GM12878 (cell line): ENCODE results near the gene MYLIP. TPM values are rescaled to one million over a fixed set of nuclear protein-coding genes. Genes with fewer than 3 reads are reported as not detected.
A peak's percentile ranks its signal among the peaks of the same experiment; 100 is the strongest.

Source experiments
- ATAC-seq: fragments of 200-7000 bp; cut with Tn5 transposase; 3 replicates; pipeline ENCODE4 v1.9.1; 2020; ENCODE audit warnings: mild to moderate bottlenecking, moderate library complexity
- BruUV-seq: library from RNA; stranded (reverse); fragments of 400-500 nt; replicated peaks from 2 replicates; lab custom pipeline; 2021; lab: Mats Ljungman, UMichigan
- CTCF ChIA-PET: fragments of 300-600 bp; sonication (Branson Sonifier 250); formaldehyde crosslinking; extraction: SDS; loops from one replicate; lab custom pipeline; 2021; ENCODE audit warnings: inconsistent platforms; lab: Yijun Ruan, JAX
- POLR2A ChIA-PET: fragments of 350-600 bp; formaldehyde crosslinking; extraction: SDS; loops from one replicate; lab custom pipeline; 2021; ENCODE audit warnings: inconsistent platforms; lab: Charles Lee
- RAD21 ChIA-PET: fragments of 300-600 bp; sonication (Branson Sonifier 250); formaldehyde crosslinking; loops from one replicate; lab custom pipeline; 2023; ENCODE audit warnings: antibody characterized with exemption; ENCODE audit not compliant: unreplicated experiment; lab: Charles Lee
- SMC1A ChIA-PET: fragments of 300-600 bp; sonication (Branson Sonifier 250); formaldehyde crosslinking; loops from one replicate; lab custom pipeline; 2023; ENCODE audit not compliant: unreplicated experiment, uncharacterized antibody; lab: Charles Lee
- DNase-seq: peaks from one replicate; pipeline ENCODE4 v3.0.0-alpha.2; 2011; ENCODE audit warnings: low read depth, low spot score
- FAIRE-seq: peaks from 3 replicates; lab custom pipeline; 2011; peaks lifted over from hg19 to GRCh38; lab: Jason Lieb, UNC
- H2AFZ ChIP-seq: 2 replicates; pipeline ENCODE4 v1.6.0; 2011; ENCODE audit warnings: low read depth, low read length, control low read depth; ENCODE audit not compliant: control insufficient read depth
- H3K27ac ChIP-seq: 2 replicates; pipeline ENCODE4 v1.5.1; 2011; ENCODE audit warnings: control low read depth; ENCODE audit not compliant: control insufficient read depth, insufficient read depth
- H3K27me3 ChIP-seq, 2 experiments: replicated peaks in 1 of 2; 2 replicates each; pipeline versions ENCODE4 v1.6.0 to v1.6.1; 2011; ENCODE audit warnings: low read length in 1 of 2; ENCODE audit not compliant: control insufficient read depth in 2 of 2, insufficient read depth in 2 of 2
- H3K36me3 ChIP-seq, 2 experiments: 2 replicates each; pipeline ENCODE4 v1.5.1; 2011; ENCODE audit warnings: low read length in 1 of 2; ENCODE audit not compliant: control insufficient read depth in 2 of 2, insufficient read depth in 2 of 2
- H3K4me1 ChIP-seq: 2 replicates; pipeline ENCODE4 v1.6.1; 2011; ENCODE audit warnings: mild to moderate bottlenecking, low read length, moderate library complexity, mixed read lengths; ENCODE audit not compliant: control insufficient read depth, insufficient read depth
- H3K4me2 ChIP-seq: 2 replicates; pipeline ENCODE4 v1.6.0; 2011; ENCODE audit warnings: control low read depth; ENCODE audit not compliant: control insufficient read depth, insufficient read depth
- H3K4me3 ChIP-seq: fragments of 200-600 bp; sonication (generic); 2 replicates; pipeline ENCODE4 v1.5.1; 2016
- H3K79me2 ChIP-seq: 2 replicates; pipeline ENCODE4 v1.6.0; 2011; ENCODE audit warnings: low read length; ENCODE audit not compliant: control insufficient read depth, insufficient read depth
- H3K9ac ChIP-seq: 2 replicates; pipeline ENCODE4 v1.8.0; 2011; ENCODE audit warnings: low read length, control low read depth, mixed read lengths; ENCODE audit not compliant: control insufficient read depth, insufficient read depth
- H3K9me3 ChIP-seq: replicated peaks from 3 replicates; pipeline ENCODE4 v1.5.1; 2011; ENCODE audit warnings: mild to moderate bottlenecking, low read length; ENCODE audit not compliant: control insufficient read depth, insufficient read depth
- H4K20me1 ChIP-seq: 2 replicates; pipeline ENCODE4 v1.6.0; 2011; ENCODE audit not compliant: control insufficient read depth, insufficient read depth
- ATF3 ChIP-seq: IDR thresholded peaks from 2 replicates; pipeline ENCODE4 v1.6.1; 2011; ENCODE audit warnings: low read depth, mild to moderate bottlenecking, low read length, moderate library complexity, borderline replicate concordance; ENCODE audit errors: extremely low read depth
- CHD4 ChIP-seq: fragments of 200-600 bp; sonication (generic); IDR thresholded peaks from 2 replicates; pipeline ENCODE4 v1.6.1; 2016; ENCODE audit warnings: mild to moderate bottlenecking
- CREM ChIP-seq: IDR thresholded peaks from 2 replicates; pipeline ENCODE4 v1.6.1; 2014; ENCODE audit warnings: antibody characterized with exemption, low read depth
- MTA2 ChIP-seq: fragments of 450-650 bp; IDR thresholded peaks from 2 replicates; pipeline ENCODE4 v1.6.1; 2016; ENCODE audit warnings: low read depth, mild to moderate bottlenecking, moderate library complexity
- PKNOX1 ChIP-seq: fragments of 450-650 bp; IDR thresholded peaks from 2 replicates; pipeline ENCODE4 v1.6.1; 2016; ENCODE audit warnings: mild to moderate bottlenecking
- TARDBP ChIP-seq: IDR thresholded peaks from 2 replicates; pipeline ENCODE4 v1.6.1; 2016; ENCODE audit warnings: borderline replicate concordance
- ZBTB33 ChIP-seq: fragments of 450-650 bp; IDR thresholded peaks from 2 replicates; pipeline ENCODE4 v1.6.1; 2017; ENCODE audit warnings: mild to moderate bottlenecking
- WGBS: methylation state at CpG from one replicate; pipeline ENCODE4 v1.1.6; 2016; ENCODE audit warnings: low lambda C conversion rate; ENCODE audit not compliant: insufficient replicate concordance, insufficient coverage; ENCODE audit errors: missing lambda C conversion rate; 5-methylcytosine and 5-hydroxymethylcytosine counted together
- in situ Hi-C: fragments of 300-500 bp; cut with MboI; formaldehyde crosslinking; loops from 9 replicates; pipeline ENCODE4 v1.14.3; 2018; ENCODE audit warnings: mixed read lengths
- intact Hi-C: fragments of 100-400 bp; cut with micrococcal nuclease; formaldehyde crosslinking; loops from one replicate; pipeline ENCODE4 v1.14.2; 2022; ENCODE audit not compliant: unreplicated experiment
- polyA plus RNA-seq, 11 experiments: library from polyadenylated mRNA; depleted of rRNA in 4 of 11; unstranded in 6 of 11; stranded (reverse) in 5 of 11; fragments of >200 nt; fragmentation: Nextera tagmentation in 4 of 11; fragmentation: Illumina TruSeq in 1 of 11; extraction: Ambion mirVana in 4 of 11; extraction: Trizol in 1 of 11; gene quantifications; 1 replicate in 1 of 11; 2 replicates in 10 of 11; pipeline versions ENCODE4 v1.2.1 to v1.2.3, GENCODE V29; 2011 to 2016; ENCODE audit warnings: inconsistent platforms in 2 of 11, missing spikeins in 2 of 11, low read depth in 1 of 11
- total RNA-seq, 4 experiments: library from RNA; depleted of rRNA in 3 of 4; stranded (reverse); fragments of >200 nt in 3 of 4; fragmentation: Illumina TruSeq in 1 of 4; extraction: Trizol in 1 of 4; gene quantifications; 2 replicates each; pipeline versions ENCODE4 v1.2.1 to v1.2.3, GENCODE V29; 2013 to 2021

The MYLIP gene
- total and polyA plus RNA-seq, 10 of the 15 experiments (the other 5 are each of a cell fraction or from before 2014, with no cell fraction given): 5.3 to 123 (median 12.5) TPM

- TF ChIP-seq ZBTB33 (no peak), PKNOX1 (no peak), ATF3 (no peak), CHD4 (no peak), TARDBP (no peak)
These were observed 6.7 kb upstream of the MYLIP start (continued) for GRCh38 chr6:16122197-16122596.

GRCh38 chr6:16124198-16125180, 4.4 kb upstream of the MYLIP start:
- RAD21 ChIA-PET: interaction anchor here (0.6 to 8.7 kb wide), 18 partner anchors 9 to 442 kb away, joined by 3 to 220 read pairs (median 4); no protein-coding TSS in a partner anchor
- ATAC-seq (no peak), FAIRE-seq (no peak), DNase-seq (no peak)
- Histone ChIP-seq H4K20me1 (no peaks in the 10 kb centered on the region), H3K79me2 (peaks cover 6% of the 10 kb centered on the region), H3K9me3 (no peaks in the 10 kb centered on the region), H3K27ac (no peak overlapping the region), H3K4me1 (peaks cover 6% of the 10 kb centered on the region), H3K27me3 (no peaks in the 10 kb centered on the region; a peak in 2 of 4 replicates), H3K36me3 (no peaks in the 10 kb centered on the region), H3K4me2 (no peak overlapping the region), H3K9ac (no peak overlapping the region), H3K4me3 (no peak overlapping the region), H2AFZ (no peak overlapping the region)
- SMC1A ChIA-PET: interaction anchor here (0.6 to 8.7 kb wide), 36 partner anchors 8 to 439 kb away, joined by 3 to 184 read pairs (median 3); no protein-coding TSS in a partner anchor
- 18% methylated on average over 6 of the region's 6 CpGs for WGBS
- TF ChIP-seq CREM: no peak
- TF ChIP-seq MTA2: peak; percentile 50; the same call in 1 of the 2 replicates
- CTCF ChIA-PET: interaction anchor here (0.6 to 11.2 kb wide), 15 partner anchors 9 to 471 kb away, joined by 3 to 131 read pairs (median 5); no protein-coding TSS in a partner anchor
- in situ Hi-C loops: loop anchor here (5.0 kb wide), 1 partner anchor 432 kb away; no protein-coding TSS in a partner anchor
- POLR2A ChIA-PET: interaction anchor here (0.7 to 1.4 kb wide), 5 partner anchors 9 to 226 kb away, joined by 3 to 5 read pairs (median 4); no protein-coding TSS in a partner anchor
- intact Hi-C loops: loop anchor here (5.0 kb wide), 1 partner anchor 82 kb away; no protein-coding TSS in a partner anchor
- no TSS peak for BruUV-seq
